ENCODE results near the gene SLC41A3.
"Not testable (repeated sequence)": the region's sequence is repeated elsewhere in the genome, so short reads cannot be mapped to it uniquely, and the experiment has no call there.

DNA sequence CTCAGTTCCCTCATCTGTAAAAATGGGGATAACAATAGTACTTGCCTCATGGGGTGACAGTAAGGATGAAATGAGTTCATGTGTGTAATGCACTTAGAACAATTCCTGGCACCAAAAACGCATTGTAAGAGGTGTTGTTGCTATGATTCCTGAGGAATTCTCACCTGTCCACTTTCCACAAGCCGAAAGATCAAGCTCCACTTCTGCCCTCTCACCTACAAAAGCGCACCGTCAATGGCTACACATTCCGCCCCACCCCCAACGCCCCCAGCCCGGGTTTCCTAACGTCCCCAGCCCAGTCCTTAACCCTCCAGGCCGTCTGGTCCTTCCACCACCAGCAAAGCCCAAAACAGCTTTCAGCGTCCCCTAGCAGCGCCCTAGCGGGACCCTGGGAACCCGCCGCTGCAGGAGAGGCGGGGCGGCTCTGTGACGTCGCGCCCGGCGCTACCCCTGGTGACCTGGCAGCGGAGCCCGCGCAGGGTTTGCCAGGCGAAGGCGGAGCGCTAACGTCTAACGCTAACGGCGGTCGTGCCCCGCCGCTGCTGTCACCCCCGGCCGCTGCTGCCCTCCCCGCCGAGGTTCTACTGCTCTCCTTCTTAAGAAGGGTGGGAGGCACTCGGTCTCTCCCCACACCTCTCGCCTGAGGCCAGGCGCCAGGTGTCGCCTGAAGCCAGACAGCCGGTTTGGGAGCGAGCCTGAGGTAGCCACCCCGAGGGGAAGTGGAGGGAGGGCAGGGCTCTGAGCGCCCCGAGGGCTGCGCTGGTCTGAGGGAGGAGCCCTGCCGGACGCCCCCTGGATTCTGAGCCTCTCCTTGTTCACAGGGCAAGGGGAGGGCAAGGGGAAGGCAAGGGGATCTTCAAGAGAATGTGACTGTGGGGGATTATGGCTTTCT lies 115.0 kb downstream of the SLC41A3 start, which contains the start of gene ROPN1B:
- TF ChIP-seq, protein P1, sequence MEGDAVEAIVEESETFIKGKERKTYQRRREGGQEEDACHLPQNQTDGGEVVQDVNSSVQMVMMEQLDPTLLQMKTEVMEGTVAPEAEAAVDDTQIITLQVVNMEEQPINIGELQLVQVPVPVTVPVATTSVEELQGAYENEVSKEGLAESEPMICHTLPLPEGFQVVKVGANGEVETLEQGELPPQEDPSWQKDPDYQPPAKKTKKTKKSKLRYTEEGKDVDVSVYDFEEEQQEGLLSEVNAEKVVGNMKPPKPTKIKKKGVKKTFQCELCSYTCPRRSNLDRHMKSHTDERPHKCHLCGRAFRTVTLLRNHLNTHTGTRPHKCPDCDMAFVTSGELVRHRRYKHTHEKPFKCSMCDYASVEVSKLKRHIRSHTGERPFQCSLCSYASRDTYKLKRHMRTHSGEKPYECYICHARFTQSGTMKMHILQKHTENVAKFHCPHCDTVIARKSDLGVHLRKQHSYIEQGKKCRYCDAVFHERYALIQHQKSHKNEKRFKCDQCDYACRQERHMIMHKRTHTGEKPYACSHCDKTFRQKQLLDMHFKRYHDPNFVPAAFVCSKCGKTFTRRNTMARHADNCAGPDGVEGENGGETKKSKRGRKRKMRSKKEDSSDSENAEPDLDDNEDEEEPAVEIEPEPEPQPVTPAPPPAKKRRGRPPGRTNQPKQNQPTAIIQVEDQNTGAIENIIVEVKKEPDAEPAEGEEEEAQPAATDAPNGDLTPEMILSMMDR (conservative IDR thresholded peaks at IDR 0.05; ENCODE audit: low read depth, low read length) = not testable (repeated sequence)
- TF ChIP-seq POLR2A (IDR thresholded peaks at IDR 0.05; ENCODE audit: low read depth, low read length); RFX5 (IDR thresholded peaks at IDR 0.05; ENCODE audit: low read depth, low read length); RCOR1 (IDR thresholded peaks at IDR 0.05; ENCODE audit: insufficient replicate concordance, low read length); BHLHE40 (IDR thresholded peaks at IDR 0.05; ENCODE audit: low read depth, low read length); MAFK (IDR thresholded peaks at IDR 0.05; ENCODE audit: low read depth, low read length); CEBPB (IDR thresholded peaks at IDR 0.05; ENCODE audit: low read depth, low read length); NFE2L2 (IDR thresholded peaks at IDR 0.05; ENCODE audit: low read depth, low read length); MXI1 (IDR thresholded peaks at IDR 0.05; ENCODE audit: borderline replicate concordance, low read depth, low read length); RAD21 (IDR thresholded peaks at IDR 0.05; ENCODE audit: low read length); SMC3 (IDR thresholded peaks at IDR 0.05; ENCODE audit: low read depth, low read length); FOS (IDR thresholded peaks at IDR 0.05; ENCODE audit: low read depth, low read length): not testable (repeated sequence)
- TF ChIP-seq, protein P2, sequence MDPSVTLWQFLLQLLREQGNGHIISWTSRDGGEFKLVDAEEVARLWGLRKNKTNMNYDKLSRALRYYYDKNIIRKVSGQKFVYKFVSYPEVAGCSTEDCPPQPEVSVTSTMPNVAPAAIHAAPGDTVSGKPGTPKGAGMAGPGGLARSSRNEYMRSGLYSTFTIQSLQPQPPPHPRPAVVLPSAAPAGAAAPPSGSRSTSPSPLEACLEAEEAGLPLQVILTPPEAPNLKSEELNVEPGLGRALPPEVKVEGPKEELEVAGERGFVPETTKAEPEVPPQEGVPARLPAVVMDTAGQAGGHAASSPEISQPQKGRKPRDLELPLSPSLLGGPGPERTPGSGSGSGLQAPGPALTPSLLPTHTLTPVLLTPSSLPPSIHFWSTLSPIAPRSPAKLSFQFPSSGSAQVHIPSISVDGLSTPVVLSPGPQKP (IDR thresholded peaks at IDR 0.05; ENCODE audit: borderline replicate concordance, low read depth, low read length) = not testable (repeated sequence)

Measured in IMR-90 (cell line).